ENCODE data around the gene TANGO6. TPM values are rescaled to one million over a fixed set of nuclear protein-coding genes. Genes with fewer than 3 reads are reported as not detected.

TANGO6 gene
- total and polyA plus RNA-seq, 10 of the 15 experiments (the other 5 are each of a cell fraction or from before 2014, with no cell fraction given): 1.1 to 20.6 (median 11.0) TPM

GRCh38 chr16:69003500-69003899 is 160.2 kb downstream of the TANGO6 start:
- ATAC-seq: no peak
- no peak for FAIRE-seq
- no peaks in the 10 kb centered on the region for H4K20me1 ChIP-seq (ENCODE audit: control insufficient read depth, insufficient read depth)
- H3K4me2 ChIP-seq (ENCODE audit: control insufficient read depth, insufficient read depth): no peak overlapping the region
- no peak for TF ChIP-seq RB1 (IDR thresholded peaks at IDR 0.05; ENCODE audit: borderline replicate concordance)
- no peak for TF ChIP-seq ZBTB4 (CRISPR knock-in tag; IDR thresholded peaks at IDR 0.05)
- TF ChIP-seq RAD51 (IDR thresholded peaks at IDR 0.05): no peak
- no peak for TF ChIP-seq BCLAF1 (IDR thresholded peaks at IDR 0.05)
- no peak for TF ChIP-seq EP300 (IDR thresholded peaks at IDR 0.05; ENCODE audit: borderline replicate concordance in 1 of 2, control insufficient read depth in 1 of 2, low read depth in 2 of 2, low read length in 2 of 2)
- ChIA-PET RAD21 (ENCODE audit: unreplicated experiment) (no interaction called here), SMC1A (ENCODE audit: uncharacterized antibody, unreplicated experiment) (no interaction called here), CTCF (interaction anchor here (0.8 to 1.0 kb wide), 2 partner anchors 8 to 120 kb away, joined by 3 to 4 read pairs; no protein-coding TSS in a partner anchor), POLR2A (interaction anchor here (0.6 to 1.2 kb wide), 2 partner anchors 8 to 345 kb away, joined by 3 read pairs; no protein-coding TSS in a partner anchor)
- no TSS peak for BruUV-seq (replicated peaks)
- no peak overlapping the region for H3K9ac ChIP-seq (ENCODE audit: control insufficient read depth, insufficient read depth, low read length)
- DNase-seq (ENCODE audit: low read depth, low spot score): no peak
- no peaks in the 10 kb centered on the region for H3K27me3 ChIP-seq (replicated peaks in 1 of 2; ENCODE audit: control insufficient read depth in 2 of 2, insufficient read depth in 2 of 2, low read length in 1 of 2)
- no peaks in the 10 kb centered on the region for H3K36me3 ChIP-seq (ENCODE audit: control insufficient read depth in 2 of 2, insufficient read depth in 2 of 2, low read length in 1 of 2)
- H3K4me1 ChIP-seq (ENCODE audit: control insufficient read depth, insufficient read depth, low read length): peaks cover 9% of the 10 kb centered on the region; the same call in 1 of the 2 replicates
- 41% methylated on average over 1 of the region's 1 CpG for WGBS (ENCODE audit: insufficient coverage, insufficient replicate concordance, low lambda C conversion rate, missing lambda C conversion rate)
- no peak overlapping the region for H3K4me3 ChIP-seq
- H2AFZ ChIP-seq (ENCODE audit: control insufficient read depth, low read depth, low read length): no peak overlapping the region
- in situ Hi-C loops (cut with MboI) (no loop called here), intact Hi-C loops (cut with micrococcal nuclease; ENCODE audit: unreplicated experiment) (no loop called here)
- no peak overlapping the region for H3K27ac ChIP-seq (ENCODE audit: control insufficient read depth, insufficient read depth)
- no peaks in the 10 kb centered on the region for H3K79me2 ChIP-seq (ENCODE audit: control insufficient read depth, insufficient read depth, low read length)
- peaks cover 3% of the 10 kb centered on the region; the same call in 2 of the 3 replicates for H3K9me3 ChIP-seq (replicated peaks; ENCODE audit: control insufficient read depth, insufficient read depth, low read length)
